Peyer's patch (tissue), 4 donors: ENCODE data around the gene PDE10A. TPM values are rescaled to one million over a fixed set of nuclear protein-coding genes. Genes with fewer than 3 reads are reported as not detected.

Source experiments
- DNase-seq, 3 donors: peaks; one replicate each; pipeline ENCODE4 v3.0.0-alpha.2; 2017 to 2019
- H3K27ac ChIP-seq, 4 donors: fragments of 200-600 bp; sonication (generic); one replicate each; pipeline ENCODE4 v1.5.1; 2016 to 2019
- H3K27me3 ChIP-seq, 2 donors: fragments of 200-600 bp; sonication (generic); one replicate each; pipeline ENCODE4 v1.5.1; 2019
- H3K36me3 ChIP-seq, 3 donors: fragments of 200-600 bp; sonication (generic); one replicate each; pipeline ENCODE4 v1.5.1; 2016 to 2019
- H3K4me1 ChIP-seq, 4 donors: fragments of 200-600 bp; sonication (generic); one replicate each; pipeline ENCODE4 v1.5.1; 2016 to 2019
- H3K4me3 ChIP-seq, 4 donors: fragments of 200-600 bp; sonication (generic); 1 replicate in 3 of 4; 2 replicates in 1 of 4; pipeline ENCODE4 v1.5.1; 2016 to 2019; ENCODE audit warnings: mild to moderate bottlenecking in 1 of 4
- H3K9me3 ChIP-seq, 4 donors: fragments of 200-600 bp; sonication (generic); one replicate each; pipeline ENCODE4 v1.5.1; 2016 to 2019; ENCODE audit warnings: mild to moderate bottlenecking in 1 of 4
- CTCF ChIP-seq, 6 experiments: fragments of 450-650 bp in 4 of 6; fragments of 200-600 bp in 2 of 6; sonication (generic) in 1 of 6; IDR thresholded peaks; one replicate each; pipeline ENCODE4 v1.5.1; 2017 to 2019; ENCODE audit warnings: antibody characterized with exemption in 6 of 6, mild to moderate bottlenecking in 3 of 6, moderate library complexity in 1 of 6
- POLR2A ChIP-seq, 2 donors: fragments of 450-650 bp; IDR thresholded peaks; one replicate each; pipeline ENCODE4 v1.5.1; 2017; ENCODE audit warnings: antibody characterized with exemption in 2 of 2, mild to moderate bottlenecking in 2 of 2, moderate library complexity in 2 of 2
- total RNA-seq, 4 donors: library from RNA; depleted of rRNA; stranded (reverse); fragments of >200 nt; gene quantifications; one replicate each; pipeline ENCODE4 v1.1.0, GENCODE V29; 2016

The PDE10A gene
- total RNA-seq, 4 donors from 2014 or later, result 0.35 to 8.8 (median 6.0) TPM

GRCh38 chr6:165702669-165703068, 39.6 kb upstream of the PDE10A start:
- Histone ChIP-seq H3K27me3 (no peaks in the 10 kb centered on the region), H3K9me3 (no peaks in the 10 kb centered on the region), H3K27ac (no peak overlapping the region), H3K4me3 (no peak overlapping the region), H3K4me1 (no peaks in the 10 kb centered on the region), H3K36me3 (no peaks in the 10 kb centered on the region)
- DNase-seq, result no peak
- TF ChIP-seq POLR2A (IDR thresholded peaks at IDR 0.05) (no peak), CTCF (IDR thresholded peaks at IDR 0.05) (no peak)

- H3K36me3 ChIP-seq, result no peaks in the 10 kb centered on the region
- TF ChIP-seq POLR2A (IDR thresholded peaks at IDR 0.05), result no peak
- TF ChIP-seq CTCF (IDR thresholded peaks at IDR 0.05), result no peak
- no peak overlapping the region for H3K27ac ChIP-seq
- H3K4me3 ChIP-seq, result no peak overlapping the region
- H3K9me3 ChIP-seq, result no peaks in the 10 kb centered on the region
- H3K27me3 ChIP-seq, result no peaks in the 10 kb centered on the region
- DNase-seq, result no peak
- H3K4me1 ChIP-seq, result no peaks in the 10 kb centered on the region
Measured at GRCh38 chr6:165701564-165702354, 38.7 kb upstream of the PDE10A start.

- no peak overlapping the region for H3K27ac ChIP-seq
- no peak overlapping the region for H3K4me3 ChIP-seq
- TF ChIP-seq CTCF (IDR thresholded peaks at IDR 0.05), result no peak
- no peak for TF ChIP-seq POLR2A (IDR thresholded peaks at IDR 0.05)
- no peaks in the 10 kb centered on the region for H3K27me3 ChIP-seq
- no peaks in the 10 kb centered on the region for H3K4me1 ChIP-seq
- no peaks in the 10 kb centered on the region for H3K36me3 ChIP-seq
- H3K9me3 ChIP-seq, result no peaks in the 10 kb centered on the region
- DNase-seq, result no peak
Measured at GRCh38 chr6:165701005-165701404, 38.0 kb upstream of the PDE10A start.

- no peak for DNase-seq
- Histone ChIP-seq H3K36me3 (no peaks in the 10 kb centered on the region), H3K27me3 (no peaks in the 10 kb centered on the region), H3K4me1 (no peaks in the 10 kb centered on the region), H3K9me3 (no peaks in the 10 kb centered on the region), H3K27ac (no peak overlapping the region), H3K4me3 (no peak overlapping the region)
- no peak for TF ChIP-seq POLR2A (IDR thresholded peaks at IDR 0.05)
- no peak for TF ChIP-seq CTCF (IDR thresholded peaks at IDR 0.05)
Measured at GRCh38 chr6:165698868-165699267, 35.8 kb upstream of the PDE10A start.

GRCh38 chr6:165697171-165697570, 34.1 kb upstream of the PDE10A start:
- Histone ChIP-seq H3K4me1 (no peaks in the 10 kb centered on the region), H3K4me3 (no peak overlapping the region), H3K9me3 (no peaks in the 10 kb centered on the region), H3K27ac (no peak overlapping the region), H3K36me3 (no peaks in the 10 kb centered on the region), H3K27me3 (no peaks in the 10 kb centered on the region)
- no peak for TF ChIP-seq CTCF (IDR thresholded peaks at IDR 0.05)
- TF ChIP-seq POLR2A (IDR thresholded peaks at IDR 0.05), result no peak
- DNase-seq, result no peak
